HL-60 (cell line): ENCODE measurements around the gene ACADM.
"Not testable (repeated sequence)": the region's sequence is repeated elsewhere in the genome, so short reads cannot be mapped to it uniquely, and the experiment has no call there.

Experiments used
- DNase-seq, 2 experiments: peaks; one replicate each; pipeline ENCODE4 v3.0.0-alpha.2; 2010 to 2020; ENCODE audit warnings: low read depth in 1 of 2, low spot score in 1 of 2
- H3K27ac ChIP-seq: fragments of 250-450 bp; sonication (Bioruptor Pico); replicated peaks from 2 replicates; pipeline ENCODE4 v1.5.1; 2020; ENCODE audit warnings: mild to moderate bottlenecking, moderate library complexity
- H3K27me3 ChIP-seq: fragments of 250-450 bp; sonication (Bioruptor Pico); 2 replicates; pipeline ENCODE4 v1.5.1; 2021; ENCODE audit warnings: mild to moderate bottlenecking, moderate library complexity; ENCODE audit not compliant: insufficient read depth, poor library complexity, severe bottlenecking
- H3K4me3 ChIP-seq: replicated peaks from 2 replicates; pipeline ENCODE4 v1.5.1; 2011; ENCODE audit warnings: mild to moderate bottlenecking, control low read depth, low read length; ENCODE audit not compliant: insufficient read depth
- CTCF ChIP-seq: IDR thresholded peaks from one replicate; pipeline ENCODE4 v1.5.1; 2011; ENCODE audit warnings: low read length, control low read depth, inconsistent platforms; ENCODE audit not compliant: insufficient read depth
- GABPA ChIP-seq: IDR thresholded peaks from 2 replicates; pipeline ENCODE4 v1.6.1; 2012; ENCODE audit warnings: low read depth
- POLR2AphosphoS5 ChIP-seq: IDR thresholded peaks from 2 replicates; pipeline ENCODE4 v1.6.1; 2012; ENCODE audit warnings: low read depth
- REST ChIP-seq: IDR thresholded peaks from 2 replicates; pipeline ENCODE4 v1.6.1; 2012; ENCODE audit warnings: low read depth; ENCODE audit not compliant: insufficient replicate concordance
- SPI1 ChIP-seq: IDR thresholded peaks from 2 replicates; pipeline ENCODE4 v1.6.1; 2012; ENCODE audit warnings: low read depth, mild to moderate bottlenecking, borderline replicate concordance

Gene ACADM

GRCh38 chr1:75808921-75809320 is 84.4 kb downstream of the ACADM start:
- Histone ChIP-seq H3K27ac (no peak overlapping the region), H3K4me3 (no peak overlapping the region), H3K27me3 (no peaks in the 10 kb centered on the region)
- TF ChIP-seq GABPA, result no peak
- no peak for TF ChIP-seq SPI1
- no peak for TF ChIP-seq CTCF
- no peak for TF ChIP-seq REST
- no peak for TF ChIP-seq POLR2AphosphoS5
- no peak for DNase-seq

GRCh38 chr1:75810113-75810512 is 85.6 kb downstream of the ACADM start:
- H3K27me3 ChIP-seq, H3K27ac ChIP-seq, DNase-seq, H3K4me3 ChIP-seq: not testable (repeated sequence)

- TF ChIP-seq REST, result no peak
- TF ChIP-seq GABPA, result no peak
- no peak for TF ChIP-seq SPI1
- TF ChIP-seq POLR2AphosphoS5, result no peak
- TF ChIP-seq CTCF, result no peak
- no peak for DNase-seq
- H3K4me3 ChIP-seq, result no peak overlapping the region
Measured at GRCh38 chr1:75811211-75811981, 86.9 kb downstream of the ACADM start.

GRCh38 chr1:75812065-75812464 is 87.6 kb downstream of the ACADM start:
- TF ChIP-seq REST (no peak), CTCF (no peak), SPI1 (no peak), POLR2AphosphoS5 (no peak), GABPA (no peak)
- DNase-seq, result no peak
- H3K4me3 ChIP-seq, result no peak overlapping the region
- no peaks in the 10 kb centered on the region for H3K27me3 ChIP-seq
- no peak overlapping the region for H3K27ac ChIP-seq

More at GRCh38 chr1:75811211-75811981, 86.9 kb downstream of the ACADM start:
- Histone ChIP-seq H3K27ac (no peak overlapping the region), H3K27me3 (no peaks in the 10 kb centered on the region)
